HepG2 (cell line): ENCODE data around the gene MAN1B1. TPM values are rescaled to one million over a fixed set of nuclear protein-coding genes. Genes with fewer than 3 reads are reported as not detected.
A peak's percentile ranks its signal among the peaks of the same experiment; 100 is the strongest.

Source experiments
- ARHGAP35 ChIP-seq: sonication (generic); formaldehyde crosslinking; IDR thresholded peaks from 2 replicates; pipeline ENCODE4 v1.9.0; 2022; ENCODE audit warnings: mild to moderate bottlenecking, inconsistent platforms, moderate library complexity, missing genetic modification reagents, borderline replicate concordance
- CERS6 ChIP-seq: sonication (generic); formaldehyde crosslinking; IDR thresholded peaks from 2 replicates; pipeline ENCODE4 v1.5.0; 2020; ENCODE audit warnings: missing genetic modification reagents
- DDIT3 ChIP-seq: sonication (generic); formaldehyde crosslinking; IDR thresholded peaks from 2 replicates; pipeline ENCODE4 v1.4.0; 2020; ENCODE audit warnings: mild to moderate bottlenecking, missing genetic modification reagents
- ELF3 ChIP-seq: IDR thresholded peaks from 2 replicates; pipeline ENCODE4 v1.6.1; 2016; ENCODE audit warnings: missing genetic modification reagents, missing compliant biosample characterization
- FOXK2 ChIP-seq: fragments of 450-650 bp; IDR thresholded peaks from 2 replicates; pipeline ENCODE4 v1.6.1; 2016
- HIVEP1 ChIP-seq: sonication (generic); formaldehyde crosslinking; IDR thresholded peaks from 2 replicates; pipeline ENCODE4 v1.4.0; 2020; ENCODE audit warnings: mild to moderate bottlenecking, missing genetic modification reagents
- ISX ChIP-seq: sonication (generic); formaldehyde crosslinking; conservative IDR thresholded peaks from 2 replicates; pipeline ENCODE4 v1.5.0; 2020; ENCODE audit warnings: missing genetic modification reagents
- KLF16 ChIP-seq, 2 experiments: sonication (generic) in 1 of 2; formaldehyde crosslinking in 1 of 2; IDR thresholded peaks; 2 replicates each; pipeline versions ENCODE4 v1.6.1 to v1.8.0; 2016 to 2023; ENCODE audit warnings: missing genetic modification reagents in 2 of 2, missing compliant biosample characterization in 1 of 2
- MIER2 ChIP-seq: IDR thresholded peaks from 2 replicates; pipeline ENCODE4 v1.6.1; 2016; ENCODE audit warnings: missing biosample characterization, missing genetic modification reagents
- MIER3 ChIP-seq: IDR thresholded peaks from 2 replicates; pipeline ENCODE4 v1.6.1; 2016; ENCODE audit warnings: missing compliant biosample characterization, borderline replicate concordance
- MTF2 ChIP-seq: sonication (generic); formaldehyde crosslinking; IDR thresholded peaks from 2 replicates; pipeline ENCODE4 v1.5.0; 2020; ENCODE audit warnings: missing genetic modification reagents, borderline replicate concordance
- MYC ChIP-seq: sonication (generic); formaldehyde crosslinking; IDR thresholded peaks from 2 replicates; pipeline ENCODE4 v1.9.0; 2021; ENCODE audit warnings: missing genetic modification reagents, borderline replicate concordance
- PTBP1 ChIP-seq: fragments of 200-400 bp; formaldehyde crosslinking; IDR thresholded peaks from 2 replicates; pipeline ENCODE4 v1.6.1; 2018; ENCODE audit warnings: low read length, low read depth; ENCODE audit not compliant: poor library complexity, severe bottlenecking
- RAD51 ChIP-seq: fragments of 450-650 bp; IDR thresholded peaks from 2 replicates; pipeline ENCODE4 v1.6.1; 2016; ENCODE audit warnings: borderline replicate concordance
- SRF ChIP-seq: IDR thresholded peaks from 2 replicates; pipeline ENCODE4 v1.6.1; 2011; ENCODE audit warnings: mild to moderate bottlenecking, low read depth, low read length, moderate library complexity
- TCF7 ChIP-seq: sonication (generic); IDR thresholded peaks from 2 replicates; pipeline ENCODE4 v1.6.1; 2016; ENCODE audit warnings: antibody characterized with exemption, low read depth
- TOPORS ChIP-seq: sonication (generic); formaldehyde crosslinking; IDR thresholded peaks from 2 replicates; pipeline ENCODE4 v1.8.0; 2023; ENCODE audit warnings: mild to moderate bottlenecking, missing genetic modification reagents
- TRIM24 ChIP-seq: sonication (generic); formaldehyde crosslinking; IDR thresholded peaks from 2 replicates; pipeline ENCODE4 v1.8.0; 2022; ENCODE audit warnings: mild to moderate bottlenecking, missing genetic modification reagents
- ZBTB1 ChIP-seq: sonication (generic); formaldehyde crosslinking; IDR thresholded peaks from 2 replicates; pipeline ENCODE4 v1.4.0; 2020; ENCODE audit warnings: missing genetic modification reagents, borderline replicate concordance
- ZBTB21 ChIP-seq: sonication (generic); formaldehyde crosslinking; IDR thresholded peaks from 2 replicates; pipeline ENCODE4 v1.4.0; 2020; ENCODE audit warnings: missing genetic modification reagents
- ZNF138 ChIP-seq: sonication (generic); formaldehyde crosslinking; IDR thresholded peaks from 2 replicates; pipeline ENCODE4 v1.5.0; 2020; ENCODE audit warnings: mild to moderate bottlenecking, low read depth, missing genetic modification reagents
- ZNF230 ChIP-seq: sonication (generic); formaldehyde crosslinking; IDR thresholded peaks from 2 replicates; pipeline ENCODE4 v1.4.0; 2020; ENCODE audit warnings: mild to moderate bottlenecking, missing genetic modification reagents
- ZNF33B ChIP-seq: sonication (generic); formaldehyde crosslinking; IDR thresholded peaks from 2 replicates; pipeline ENCODE4 v1.5.1; 2020; ENCODE audit warnings: mild to moderate bottlenecking, missing genetic modification reagents
- ZNF34 ChIP-seq: sonication (generic); formaldehyde crosslinking; IDR thresholded peaks from 2 replicates; pipeline ENCODE4 v1.4.0; 2020; ENCODE audit warnings: mild to moderate bottlenecking, missing genetic modification reagents, borderline replicate concordance
- ZNF350 ChIP-seq: sonication (generic); formaldehyde crosslinking; IDR thresholded peaks from 2 replicates; pipeline ENCODE4 v1.4.0; 2020; ENCODE audit warnings: mild to moderate bottlenecking, low read depth, missing genetic modification reagents, borderline replicate concordance
- ZNF446 ChIP-seq: sonication (generic); formaldehyde crosslinking; IDR thresholded peaks from 2 replicates; pipeline ENCODE4 v1.5.0; 2020; ENCODE audit warnings: mild to moderate bottlenecking, missing genetic modification reagents
- ZNF772 ChIP-seq: sonication (generic); formaldehyde crosslinking; IDR thresholded peaks from 2 replicates; pipeline ENCODE4 v1.5.0; 2020; ENCODE audit warnings: mild to moderate bottlenecking, missing genetic modification reagents
- ZNF781 ChIP-seq: sonication (generic); formaldehyde crosslinking; IDR thresholded peaks from 2 replicates; pipeline ENCODE4 v1.5.1; 2020; ENCODE audit warnings: borderline replicate concordance, mild to moderate bottlenecking, missing genetic modification reagents; ENCODE audit errors: not compliant biosample characterization
- ZNF83 ChIP-seq: sonication (generic); formaldehyde crosslinking; IDR thresholded peaks from 2 replicates; pipeline ENCODE4 v1.4.0; 2020; ENCODE audit warnings: missing genetic modification reagents, mild to moderate bottlenecking, borderline replicate concordance
- polyA plus RNA-seq, 8 experiments: library from polyadenylated mRNA; depleted of rRNA in 3 of 8; stranded (reverse) in 7 of 8; unstranded in 1 of 8; fragments of >200 nt; fragmentation: Illumina TruSeq in 4 of 8; extraction: Trizol in 4 of 8; gene quantifications; 2 replicates each; pipeline versions ENCODE4 v1.2.1 to v1.2.3, GENCODE V29; 2011 to 2016; ENCODE audit warnings: low read depth in 4 of 8, missing spikeins in 1 of 8, mixed read lengths in 1 of 8; ENCODE audit not compliant: insufficient read depth in 1 of 8
- total RNA-seq, 5 experiments: library from RNA; depleted of rRNA; stranded (reverse); fragments of >200 nt; fragmentation: Illumina TruSeq; extraction: Trizol; gene quantifications; 2 replicates each; pipeline ENCODE4 v1.2.3, GENCODE V29; 2016; ENCODE audit warnings: low read depth in 1 of 5
- TF ChIP-seq, protein P1 (sequence below): IDR thresholded peaks from 2 replicates; pipeline ENCODE4 v1.6.1; 2012; ENCODE audit warnings: inconsistent platforms
- TF ChIP-seq, protein P2 (sequence below): sonication (generic); formaldehyde crosslinking; conservative IDR thresholded peaks from 2 replicates; pipeline ENCODE4 v1.5.0; 2020; ENCODE audit warnings: missing genetic modification reagents

Gene MAN1B1
- total and polyA plus RNA-seq, 2 of the 13 experiments (the other 11 are each of a cell fraction or from before 2014, with no cell fraction given) = 48.9 to 59.5 TPM

GRCh38 chr9:137070201-137070905 is 16.4 kb upstream of the MAN1B1 start, which contains the start of gene SAPCD2 (continued):
- TF ChIP-seq ZNF83 (CRISPR knock-in tag) (no peak), ZNF230 (CRISPR knock-in tag) (no peak), ZNF138 (no peak), MIER2 (CRISPR knock-in tag) (no peak), ARHGAP35 (no peak), CERS6 (CRISPR knock-in tag) (no peak), PTBP1 (no peak), DDIT3 (CRISPR knock-in tag) (no peak), ZNF33B (no peak; the same call in 1 of the 2 replicates), ZNF350 (CRISPR knock-in tag) (no peak), ELF3 (CRISPR knock-in tag) (no peak), HIVEP1 (CRISPR knock-in tag) (no peak), RAD51 (no peak), MTF2 (CRISPR knock-in tag) (no peak), MYC (CRISPR knock-in tag) (peak; percentile 53), FOXK2 (no peak), KLF16 (CRISPR knock-in tag; IDR thresholded peaks at IDR 0.05) (0 out of 4 replicates have a peak, but pooled peaks of 1 of the 2 experiments have one; percentile 19), TOPORS (CRISPR knock-in tag) (no peak), ZBTB1 (no peak), TCF7 (no peak), SRF (no peak), ZNF781 (CRISPR knock-in tag) (no peak), ZNF446 (CRISPR knock-in tag) (no peak), TRIM24 (CRISPR knock-in tag) (no peak), ZNF772 (CRISPR knock-in tag) (no peak), MIER3 (CRISPR knock-in tag) (no peak), ZBTB21 (CRISPR knock-in tag) (no peak), ZNF34 (CRISPR knock-in tag) (no peak), ISX (CRISPR knock-in tag) (no peak)
- TF ChIP-seq, protein P1, sequence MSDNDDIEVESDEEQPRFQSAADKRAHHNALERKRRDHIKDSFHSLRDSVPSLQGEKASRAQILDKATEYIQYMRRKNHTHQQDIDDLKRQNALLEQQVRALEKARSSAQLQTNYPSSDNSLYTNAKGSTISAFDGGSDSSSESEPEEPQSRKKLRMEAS = no peak
- TF ChIP-seq, protein P2, sequence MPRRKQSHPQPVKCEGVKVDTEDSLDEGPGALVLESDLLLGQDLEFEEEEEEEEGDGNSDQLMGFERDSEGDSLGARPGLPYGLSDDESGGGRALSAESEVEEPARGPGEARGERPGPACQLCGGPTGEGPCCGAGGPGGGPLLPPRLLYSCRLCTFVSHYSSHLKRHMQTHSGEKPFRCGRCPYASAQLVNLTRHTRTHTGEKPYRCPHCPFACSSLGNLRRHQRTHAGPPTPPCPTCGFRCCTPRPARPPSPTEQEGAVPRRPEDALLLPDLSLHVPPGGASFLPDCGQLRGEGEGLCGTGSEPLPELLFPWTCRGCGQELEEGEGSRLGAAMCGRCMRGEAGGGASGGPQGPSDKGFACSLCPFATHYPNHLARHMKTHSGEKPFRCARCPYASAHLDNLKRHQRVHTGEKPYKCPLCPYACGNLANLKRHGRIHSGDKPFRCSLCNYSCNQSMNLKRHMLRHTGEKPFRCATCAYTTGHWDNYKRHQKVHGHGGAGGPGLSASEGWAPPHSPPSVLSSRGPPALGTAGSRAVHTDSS (CRISPR knock-in tag) = no peak
